GM18951 (cell line): ENCODE results near the gene METTL2B.
"Not testable (repeated sequence)": the region's sequence is repeated elsewhere in the genome, so short reads cannot be mapped to it uniquely, and the experiment has no call there.

Experiments used
- POLR2A ChIP-seq: IDR thresholded peaks from 4 replicates; pipeline ENCODE4 v1.6.1; 2011; ENCODE audit warnings: mild to moderate bottlenecking; ENCODE audit not compliant: insufficient read length, insufficient read depth; ENCODE audit errors: extremely low read depth
- in situ Hi-C: fragments of 300-500 bp; cut with MboI; formaldehyde crosslinking; loops from one replicate; pipeline ENCODE4 v1.12.0; 2022; ENCODE audit warnings: low sequenced_read_pairs, mixed read lengths, inconsistent platforms; ENCODE audit not compliant: unreplicated experiment

The METTL2B gene, protein sequence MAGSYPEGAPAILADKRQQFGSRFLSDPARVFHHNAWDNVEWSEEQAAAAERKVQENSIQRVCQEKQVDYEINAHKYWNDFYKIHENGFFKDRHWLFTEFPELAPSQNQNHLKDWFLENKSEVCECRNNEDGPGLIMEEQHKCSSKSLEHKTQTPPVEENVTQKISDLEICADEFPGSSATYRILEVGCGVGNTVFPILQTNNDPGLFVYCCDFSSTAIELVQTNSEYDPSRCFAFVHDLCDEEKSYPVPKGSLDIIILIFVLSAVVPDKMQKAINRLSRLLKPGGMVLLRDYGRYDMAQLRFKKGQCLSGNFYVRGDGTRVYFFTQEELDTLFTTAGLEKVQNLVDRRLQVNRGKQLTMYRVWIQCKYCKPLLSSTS

DNA sequence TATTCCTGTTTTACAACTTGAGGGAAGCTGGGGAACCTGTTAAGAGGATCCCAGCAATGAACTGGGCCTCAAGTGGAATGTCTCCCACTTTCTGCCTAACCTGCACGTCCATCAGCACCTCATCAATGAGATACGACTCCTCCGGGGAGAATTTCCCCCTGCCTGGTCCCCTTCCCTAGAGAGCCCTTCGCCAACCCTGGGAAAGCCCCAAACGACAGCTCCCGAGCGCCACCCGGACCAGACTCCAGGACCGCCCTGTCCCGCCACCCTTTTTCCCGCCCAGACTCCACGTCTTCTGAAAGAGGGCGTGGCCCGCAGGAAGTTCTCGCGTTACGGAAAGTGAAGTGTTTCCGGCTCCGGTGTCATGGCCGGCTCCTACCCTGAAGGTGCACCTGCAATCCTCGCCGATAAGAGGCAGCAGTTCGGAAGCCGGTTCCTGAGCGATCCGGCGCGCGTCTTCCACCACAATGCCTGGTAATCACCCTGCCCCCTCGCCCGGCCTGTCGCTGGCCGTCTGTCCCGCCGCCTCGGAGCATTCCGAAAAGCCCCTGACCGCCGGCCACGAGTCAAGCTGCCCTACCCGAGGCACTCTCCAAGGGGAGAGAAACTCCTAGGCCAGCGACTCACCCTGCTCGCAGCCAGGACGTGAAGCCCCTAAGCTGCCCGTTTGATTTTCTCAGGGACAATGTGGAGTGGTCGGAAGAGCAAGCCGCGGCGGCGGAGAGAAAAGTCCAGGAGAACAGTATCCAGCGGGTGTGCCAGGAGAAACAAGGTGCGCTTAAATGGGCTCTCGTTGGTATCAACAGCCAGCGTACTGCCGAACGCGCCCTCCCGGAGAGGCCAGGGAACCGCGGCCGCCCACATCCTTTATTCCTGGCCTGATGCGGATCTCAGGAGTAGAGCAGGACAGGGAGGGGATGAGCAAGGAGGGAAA lies at the start of gene METTL2B:
TSS of gene METTL2B (plus strand) at position 347 of the 934 bp plus-strand sequence. CDS start at position 365, 18 bp downstream.
- TF ChIP-seq POLR2A: peak; percentile 72
- in situ Hi-C loops: not testable (repeated sequence)

DNA sequence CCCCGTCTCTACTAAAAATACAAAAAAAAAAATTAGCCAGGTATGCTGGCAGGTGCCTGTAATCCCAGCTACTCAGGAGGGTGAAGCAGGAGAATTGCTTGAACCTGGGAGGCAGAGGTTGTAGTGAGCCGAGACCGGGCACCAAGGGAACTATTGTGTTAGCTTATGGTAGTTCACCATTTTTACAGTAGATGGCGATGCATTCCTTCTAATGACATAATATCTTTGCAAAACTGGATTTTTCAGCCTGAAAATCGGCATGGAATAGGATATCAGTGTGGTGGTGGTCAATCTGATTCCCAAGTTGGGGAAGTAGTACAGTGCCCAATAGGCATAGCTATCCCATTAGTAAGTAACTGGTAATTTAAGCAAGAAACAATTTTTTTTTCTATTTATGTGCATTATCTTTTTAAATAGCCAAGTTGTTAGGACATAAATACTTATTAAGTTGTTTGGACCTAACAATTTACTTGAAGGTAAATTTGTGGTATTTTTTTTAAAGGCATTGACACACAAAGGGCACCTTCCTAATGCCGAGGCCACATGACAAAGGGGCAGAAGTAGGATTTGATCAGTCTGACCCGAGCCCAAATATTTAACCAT lies 49.2 kb upstream of the METTL2B start:
- in situ Hi-C loops: no loop called here

DNA sequence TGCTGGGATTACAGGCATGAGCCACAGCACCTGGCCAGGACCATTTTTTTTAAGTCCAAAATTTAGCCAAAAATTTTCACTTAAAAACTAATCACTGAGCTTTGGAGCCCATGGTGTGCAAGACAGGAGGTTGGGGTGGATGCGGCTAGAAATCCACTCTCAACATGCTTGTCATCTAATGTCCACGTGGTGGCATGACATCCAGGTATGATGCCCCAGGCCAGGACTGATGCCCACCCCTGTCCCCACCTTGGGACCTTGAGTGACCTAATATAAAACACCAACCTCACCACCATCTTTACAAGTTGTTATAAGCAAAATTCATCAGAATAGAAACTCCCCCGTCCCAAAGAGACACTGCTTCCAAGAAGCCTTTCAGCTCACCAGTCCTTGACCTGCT lies 46.3 kb upstream of the METTL2B start:
- in situ Hi-C loops: no loop called here
- TF ChIP-seq POLR2A: no peak

More for the DNA sequence above, 49.2 kb upstream of the METTL2B start:
- TF ChIP-seq POLR2A: no peak

DNA sequence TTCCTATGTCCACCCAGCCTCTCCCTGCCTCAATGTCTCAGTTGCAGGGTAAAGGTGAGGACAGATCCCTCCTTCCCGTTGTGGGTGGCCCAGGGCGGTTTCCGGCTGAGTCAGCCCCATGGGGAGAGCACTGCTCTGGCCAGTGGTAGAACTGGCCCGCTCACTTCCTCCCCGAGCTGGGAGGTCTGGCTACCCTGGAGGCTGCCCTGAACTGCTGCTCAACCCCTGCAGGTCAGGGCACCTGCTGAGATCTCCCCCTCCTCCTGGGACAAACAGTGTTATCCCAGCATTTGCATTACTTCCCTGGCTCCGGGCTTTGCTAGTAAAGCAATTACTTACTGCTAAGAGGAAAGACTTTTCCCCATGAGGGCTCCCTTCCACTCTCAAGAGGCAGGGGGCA lies 45.3 kb upstream of the METTL2B start:
- in situ Hi-C loops: no loop called here
- no peak for TF ChIP-seq POLR2A

DNA sequence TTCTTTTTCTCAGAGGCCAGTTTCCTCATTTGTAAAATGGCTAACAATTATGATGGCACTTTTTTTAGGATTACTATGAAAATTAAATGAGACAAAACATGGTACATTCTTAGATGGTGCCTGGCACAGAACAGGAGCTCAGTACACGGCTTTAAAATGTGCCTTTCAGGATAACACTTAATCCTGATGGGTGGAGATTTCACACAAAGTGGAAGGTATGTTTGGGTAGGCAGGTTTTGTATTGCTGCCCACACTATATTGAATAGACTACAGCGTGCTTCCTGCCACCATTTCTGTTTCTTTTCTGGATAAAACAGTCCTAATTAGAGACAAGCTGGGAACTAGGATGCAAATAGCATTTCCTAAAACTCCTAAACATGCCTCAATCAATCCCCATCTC lies 44.8 kb upstream of the METTL2B start:
- in situ Hi-C loops: no loop called here

DNA sequence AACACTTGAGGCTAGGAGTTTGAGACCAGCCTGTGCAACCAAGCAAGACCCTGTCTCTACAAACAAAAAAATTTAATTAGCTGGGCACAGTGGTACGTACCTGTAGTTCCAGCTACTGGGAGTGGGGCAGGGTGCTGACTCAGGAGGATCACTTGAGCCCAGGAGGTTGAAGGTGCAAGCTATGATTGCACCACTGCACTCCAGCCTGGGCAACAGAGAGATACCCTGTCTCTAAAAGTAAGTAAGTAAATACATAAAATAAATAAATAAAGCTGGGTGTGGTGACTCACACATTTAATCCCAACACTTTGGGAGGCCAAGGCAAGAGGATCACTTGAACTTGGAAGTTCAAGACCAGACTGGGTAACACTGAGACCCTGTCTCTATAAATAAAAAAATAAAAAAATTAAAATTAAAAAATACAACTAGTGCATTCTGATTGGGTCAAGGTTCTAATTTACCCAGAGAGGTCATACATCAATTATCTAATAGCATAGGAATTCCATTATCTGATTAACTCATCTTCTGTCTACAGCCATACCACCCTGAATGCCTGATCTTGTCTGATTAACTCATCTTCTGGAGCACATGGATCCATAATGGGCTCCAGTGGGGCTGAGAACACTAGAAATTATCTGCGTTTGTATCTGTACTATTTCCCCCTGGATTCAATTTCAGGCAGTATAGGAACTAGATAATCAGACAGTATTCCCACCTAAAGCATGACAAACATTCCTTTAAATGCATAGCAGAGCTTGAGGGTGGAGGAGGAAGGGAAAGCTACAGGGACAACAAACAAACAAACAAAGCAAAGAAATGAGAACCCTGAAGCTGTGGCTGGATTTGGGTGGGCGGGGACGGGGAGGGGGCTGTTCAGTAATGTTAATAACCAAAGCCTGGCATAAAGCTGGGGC lies 41.9 kb upstream of the METTL2B start:
- TF ChIP-seq POLR2A: no peak
- in situ Hi-C loops: no loop called here

More for the DNA sequence above, 44.8 kb upstream of the METTL2B start:
- no peak for TF ChIP-seq POLR2A

DNA sequence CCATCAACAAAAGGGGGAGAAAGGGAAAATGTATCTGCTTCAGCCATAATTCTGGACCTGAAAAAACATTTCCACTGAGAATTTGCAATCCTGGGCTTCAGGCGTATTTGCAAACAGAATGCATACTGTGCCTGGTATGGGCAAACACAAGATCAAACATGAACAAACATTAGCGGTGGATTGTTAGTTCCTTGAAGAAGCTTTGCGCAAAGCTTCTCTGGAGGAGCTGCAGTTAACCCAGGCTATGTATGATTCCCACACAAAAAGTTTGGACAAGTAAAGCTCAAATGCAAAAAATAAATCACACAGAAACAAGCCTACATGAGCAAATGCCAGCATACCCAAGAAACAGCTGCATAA lies 41.2 kb upstream of the METTL2B start:
- in situ Hi-C loops: no loop called here
- no peak for TF ChIP-seq POLR2A

DNA sequence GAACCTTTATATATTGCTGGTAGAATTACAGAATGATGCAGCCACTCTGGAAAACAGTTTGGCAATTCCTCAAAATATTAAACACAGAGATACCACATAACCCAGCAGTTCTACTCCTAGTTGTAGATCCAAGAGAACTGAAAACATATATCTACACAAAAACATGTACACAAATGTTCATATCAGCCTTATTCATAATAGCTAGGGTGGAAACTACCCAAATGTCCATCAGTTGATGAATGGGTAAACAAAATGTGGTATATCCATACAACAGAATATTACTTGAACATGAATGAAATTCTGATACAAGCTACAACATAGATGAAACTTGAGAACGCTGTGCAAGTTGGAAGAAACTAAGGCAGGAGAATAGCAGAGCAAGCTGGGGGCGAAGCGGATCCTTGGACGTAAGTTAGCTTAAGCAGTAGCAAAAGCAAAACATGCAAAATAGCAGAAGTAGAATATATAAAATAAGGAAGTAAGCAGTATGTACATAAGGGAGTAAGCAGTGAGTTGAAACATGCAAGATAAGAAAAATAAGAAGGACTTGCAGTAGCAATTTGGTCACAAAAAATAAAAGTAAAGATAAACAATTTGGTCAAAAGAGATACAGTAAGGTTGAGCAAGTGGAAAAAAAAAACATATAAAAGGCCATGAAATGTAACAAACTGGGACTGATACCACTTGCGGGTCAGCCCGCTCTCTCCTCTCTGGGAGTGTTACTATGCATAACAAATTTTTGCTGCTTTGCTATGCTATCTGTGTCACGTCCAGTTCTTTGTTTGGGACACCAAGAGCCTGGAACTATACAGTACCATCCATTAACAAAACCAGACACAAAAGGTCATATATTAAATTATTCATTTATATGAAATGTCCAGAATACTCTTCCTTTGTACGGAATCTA lies 38.9 kb upstream of the METTL2B start:
- in situ Hi-C loops: no loop called here
- TF ChIP-seq POLR2A: no peak

DNA sequence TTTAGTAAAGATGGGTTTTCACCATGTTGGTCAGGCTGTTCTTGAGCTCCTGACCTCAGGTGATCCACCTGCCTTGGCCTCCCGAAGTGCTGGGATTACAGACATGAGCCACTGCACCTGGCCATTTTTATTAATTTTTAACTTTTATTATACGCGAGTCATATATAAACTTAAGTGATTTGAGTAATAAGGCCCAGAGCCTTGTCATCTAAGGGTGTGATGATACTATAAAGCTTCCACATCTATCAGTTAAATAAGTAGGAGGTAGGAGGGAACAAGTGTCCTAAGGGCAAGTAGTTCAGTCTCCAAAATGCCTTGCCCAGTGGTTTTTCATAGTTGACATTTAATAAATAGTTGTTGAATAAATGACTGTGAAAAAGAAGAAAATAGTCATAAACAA lies 34.2 kb upstream of the METTL2B start:
- no peak for TF ChIP-seq POLR2A
- in situ Hi-C loops: no loop called here

DNA sequence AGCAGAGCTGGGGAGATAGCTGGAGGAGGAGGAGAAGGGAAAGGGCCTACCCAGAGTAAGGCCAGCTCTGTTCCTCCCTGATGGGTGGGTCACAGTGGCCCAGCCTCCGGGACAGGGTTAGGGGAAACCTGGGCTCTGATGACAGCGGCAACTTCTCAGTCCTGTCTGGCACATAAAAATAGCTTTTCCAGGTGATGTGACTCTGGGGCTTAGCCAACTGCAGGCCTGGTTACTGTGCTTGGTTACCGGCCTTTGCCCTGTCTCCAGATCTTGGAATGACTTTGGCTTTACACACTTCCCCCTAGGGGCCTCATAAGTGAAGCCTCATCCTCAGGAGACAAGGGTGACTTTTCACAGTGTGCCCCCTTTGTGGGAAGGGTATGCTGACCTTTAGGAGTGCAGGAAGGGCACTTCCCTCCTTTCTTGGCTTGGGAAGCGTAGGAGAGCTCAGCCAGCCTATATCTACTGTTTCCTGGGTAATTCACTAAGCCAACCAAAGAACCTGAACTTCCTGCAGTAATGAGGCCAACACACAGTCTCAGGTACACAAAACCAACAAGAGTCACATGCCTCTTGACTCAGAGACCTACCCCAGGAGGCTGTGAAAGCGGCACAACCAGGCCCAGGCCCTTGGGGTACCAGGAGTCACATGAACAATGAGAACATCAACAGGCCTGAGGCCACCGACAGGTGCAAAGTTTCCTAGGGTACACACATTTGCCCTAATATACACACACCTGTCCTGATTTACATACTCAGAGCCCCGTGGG lies 32.5 kb upstream of the METTL2B start:
- in situ Hi-C loops: no loop called here

DNA sequence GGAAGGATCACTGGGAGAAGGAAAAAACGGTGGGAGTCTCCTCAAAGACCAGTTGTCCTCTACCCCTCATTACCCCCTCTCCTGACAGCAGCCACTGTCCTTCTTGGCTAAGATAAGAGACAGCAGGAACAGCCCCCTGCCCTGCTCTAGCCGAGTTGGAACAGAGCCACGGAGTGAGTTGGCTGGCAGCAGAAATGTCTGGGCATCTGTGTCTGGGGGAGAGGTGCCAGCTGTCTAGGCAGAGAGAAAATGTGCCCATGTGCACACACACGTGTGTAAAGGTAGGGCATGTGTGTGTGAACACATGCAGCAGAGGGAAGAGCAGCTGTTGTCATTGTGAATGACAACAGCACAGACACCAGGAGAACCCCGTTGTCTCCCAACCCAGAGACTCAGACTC lies 30.2 kb upstream of the METTL2B start:
- TF ChIP-seq POLR2A: no peak
- in situ Hi-C loops: no loop called here

More for the DNA sequence above, 32.5 kb upstream of the METTL2B start:
- TF ChIP-seq POLR2A: no peak
